Endothelial cell of umbilical vein (primary cell): ENCODE results near the gene ALDH1L1. TPM values are rescaled to one million over a fixed set of nuclear protein-coding genes. Genes with fewer than 3 reads are reported as not detected.

Experiments used
- BruUV-seq: library from RNA; stranded (reverse); fragments of 400-500 nt; replicated peaks from 2 replicates; lab custom pipeline; 2021; lab: Mats Ljungman, UMichigan
- CTCF ChIA-PET: fragments of 300-600, 350-600 bp; sonication (Branson Sonifier 250); formaldehyde crosslinking; loops from one replicate; lab custom pipeline; 2021; ENCODE audit warnings: antibody characterized with exemption, inconsistent platforms; lab: Charles Lee
- POLR2A ChIA-PET: fragments of 300-600, 350-600 bp; sonication (Branson Sonifier 250); formaldehyde crosslinking; loops from one replicate; lab custom pipeline; 2021; ENCODE audit warnings: antibody characterized with exemption, inconsistent platforms; lab: Charles Lee
- DNase-seq: peaks from one replicate; pipeline ENCODE4 v3.0.0-alpha.2; 2011; ENCODE audit warnings: low read depth, low spot score
- FAIRE-seq: peaks from 2 replicates; lab custom pipeline; 2011; peaks lifted over from hg19 to GRCh38; lab: Jason Lieb, UNC
- H2AFZ ChIP-seq: 2 replicates; pipeline ENCODE4 v1.6.0; 2012; ENCODE audit warnings: low read depth, low read length, control low read depth, inconsistent platforms
- H3K27ac ChIP-seq: 2 replicates; pipeline ENCODE4 v1.5.1; 2011; ENCODE audit warnings: low read depth, mild to moderate bottlenecking, control low read depth, low read length, moderate library complexity; ENCODE audit not compliant: insufficient read depth
- H3K27me3 ChIP-seq, 2 experiments: 2 replicates each; pipeline versions ENCODE4 v1.6.0 to v1.6.1; 2011; ENCODE audit warnings: low read length in 2 of 2, mixed read lengths in 1 of 2; ENCODE audit not compliant: control insufficient read depth in 2 of 2, insufficient read depth in 2 of 2
- H3K36me3 ChIP-seq, 2 experiments: 2 replicates in 1 of 2; 3 replicates in 1 of 2; pipeline ENCODE4 v1.5.1; 2011; ENCODE audit warnings: low read length in 2 of 2, mild to moderate bottlenecking in 1 of 2, moderate library complexity in 1 of 2; ENCODE audit not compliant: control insufficient read depth in 2 of 2, insufficient read depth in 2 of 2; ENCODE audit errors: extremely low read depth in 1 of 2
- H3K4me1 ChIP-seq: 3 replicates; pipeline ENCODE4 v1.5.1; 2011; ENCODE audit warnings: mild to moderate bottlenecking, low read length; ENCODE audit not compliant: control insufficient read depth, insufficient read depth; ENCODE audit errors: extremely low read depth
- H3K4me2 ChIP-seq: 2 replicates; pipeline ENCODE4 v1.6.1; 2011; ENCODE audit warnings: low read length, control low read depth, mixed read lengths; ENCODE audit not compliant: insufficient read depth
- H3K4me3 ChIP-seq, 3 experiments: fragments of 200-600 bp in 1 of 3; sonication (generic), shearing (Covaris generic) in 1 of 3; replicated peaks in 1 of 3; 2 replicates each; pipeline ENCODE4 v1.5.1; 2011 to 2016; ENCODE audit warnings: control low read depth in 3 of 3, low read length in 3 of 3, mild to moderate bottlenecking in 2 of 3, inconsistent platforms in 1 of 3, low read depth in 1 of 3, moderate library complexity in 1 of 3; ENCODE audit not compliant: insufficient read depth in 1 of 3
- H3K79me2 ChIP-seq: 2 replicates; pipeline ENCODE4 v1.6.0; 2012; ENCODE audit warnings: low read length, inconsistent platforms; ENCODE audit not compliant: control insufficient read depth, insufficient read depth
- H3K9ac ChIP-seq: replicated peaks from 2 replicates; pipeline ENCODE3; 2011; ENCODE audit warnings: low read length, control low read depth; ENCODE audit not compliant: insufficient read depth; ENCODE audit errors: extremely low read depth
- H3K9me1 ChIP-seq: replicated peaks from 3 replicates; pipeline ENCODE4 v1.6.0; 2011; ENCODE audit warnings: mild to moderate bottlenecking, low read length; ENCODE audit not compliant: control insufficient read depth, insufficient read depth; ENCODE audit errors: extremely low read depth
- H3K9me3 ChIP-seq: replicated peaks from 2 replicates; pipeline ENCODE4 v1.5.1; 2012; ENCODE audit warnings: low read length, inconsistent platforms; ENCODE audit not compliant: control insufficient read depth, insufficient read depth
- H4K20me1 ChIP-seq: replicated peaks from 2 replicates; pipeline ENCODE3; 2011; ENCODE audit warnings: mild to moderate bottlenecking, low read length; ENCODE audit not compliant: control insufficient read depth, insufficient read depth; ENCODE audit errors: extremely low read depth
- CTCF ChIP-seq, 2 donors: IDR thresholded peaks; 1 replicate in 1 of 2; 2 replicates in 1 of 2; pipeline ENCODE4 v1.5.1; 2011; ENCODE audit warnings: low read length in 2 of 2, mild to moderate bottlenecking in 2 of 2, moderate library complexity in 2 of 2, control low read depth in 1 of 2, inconsistent platforms in 1 of 2, low read depth in 1 of 2; ENCODE audit not compliant: insufficient read depth in 1 of 2; ENCODE audit errors: extremely low read depth in 1 of 2
- EZH2 ChIP-seq: IDR thresholded peaks from 2 replicates; pipeline ENCODE4 v1.6.1; 2012; ENCODE audit warnings: borderline replicate concordance, low read depth, mild to moderate bottlenecking, moderate library complexity, low read length, inconsistent platforms; ENCODE audit not compliant: severe bottlenecking
- FOS ChIP-seq: IDR thresholded peaks from 2 replicates; pipeline ENCODE4 v1.6.1; 2011; ENCODE audit warnings: mild to moderate bottlenecking, low read length, moderate library complexity, borderline replicate concordance; ENCODE audit not compliant: insufficient read depth
- GATA2 ChIP-seq: IDR thresholded peaks from 2 replicates; pipeline ENCODE4 v1.7.0; 2011; ENCODE audit warnings: low read depth, mild to moderate bottlenecking, moderate library complexity, mixed read lengths, low read length; ENCODE audit not compliant: insufficient read length, insufficient read depth
- JUN ChIP-seq: IDR thresholded peaks from 2 replicates; pipeline ENCODE4 v1.6.1; 2011; ENCODE audit warnings: borderline replicate concordance, low read depth; ENCODE audit not compliant: insufficient read length, insufficient read depth
- MAX ChIP-seq: IDR thresholded peaks from 2 replicates; pipeline ENCODE4 v1.6.1; 2011; ENCODE audit not compliant: insufficient read depth, insufficient read length
- MYC ChIP-seq: IDR thresholded peaks from one replicate; pipeline ENCODE4 v1.6.1; 2011; ENCODE audit warnings: mild to moderate bottlenecking, low read depth, low read length
- POLR2A ChIP-seq: IDR thresholded peaks from 2 replicates; pipeline ENCODE4 v1.6.1; 2012; ENCODE audit warnings: low read depth, mild to moderate bottlenecking, control low read depth, low read length
- POLR2AphosphoS5 ChIP-seq: IDR thresholded peaks from 2 replicates; pipeline ENCODE4 v1.6.1; 2012; ENCODE audit warnings: low read depth, mild to moderate bottlenecking, control low read depth, low read length, moderate library complexity; ENCODE audit not compliant: insufficient read depth
- dilution Hi-C: fragments of 300-500 bp; cut with MboI; formaldehyde crosslinking; loops from one replicate; pipeline ENCODE4 v1.15.0; 2019; ENCODE audit warnings: low sequenced_read_pairs; ENCODE audit not compliant: extremely low pct_ligation_motif_present
- intact Hi-C: fragments of 100-400 bp; cut with micrococcal nuclease; formaldehyde crosslinking; loops from one replicate; pipeline ENCODE4 v1.10.0; 2022
- polyA plus RNA-seq, 4 experiments: library from polyadenylated mRNA; depleted of rRNA in 3 of 4; stranded (reverse) in 3 of 4; unstranded in 1 of 4; fragments of >200 nt; gene quantifications; 2 replicates each; pipeline versions ENCODE4 v1.2.1 to v1.2.3, GENCODE V29; 2011 to 2012; ENCODE audit warnings: missing spikeins in 1 of 4
- total RNA-seq: library from RNA; stranded (reverse); gene quantifications from 2 replicates; pipeline ENCODE4 v1.2.3, GENCODE V29; 2021

The ALDH1L1 gene
- total and polyA plus RNA-seq, 2 donors (not counting 3 experiments of a cell fraction or from before 2014, with no cell fraction given), result not detected

GRCh38 chr3:126159476-126159875, 20.9 kb downstream of the ALDH1L1 start:
- DNase-seq, result no peak
- Histone ChIP-seq H3K4me1 (no peaks in the 10 kb centered on the region), H3K27me3 (peaks cover 0 to 7% of the 10 kb centered on the region in 2 experiments), H4K20me1 (no peaks in the 10 kb centered on the region), H3K4me3 (no peak overlapping the region), H3K9me3 (no peaks in the 10 kb centered on the region), H3K4me2 (no peak overlapping the region), H3K27ac (no peak overlapping the region), H3K9ac (no peak overlapping the region), H2AFZ (no peak overlapping the region), H3K79me2 (no peaks in the 10 kb centered on the region), H3K36me3 (no peaks in the 10 kb centered on the region), H3K9me1 (no peaks in the 10 kb centered on the region)
- no peak for TF ChIP-seq JUN
- no peak for TF ChIP-seq EZH2
- TF ChIP-seq CTCF (IDR thresholded peaks at IDR 0.05; ENCODE audit: extremely low read depth in 1 of 2, insufficient read depth in 1 of 2, low read depth in 1 of 2, low read length in 2 of 2), result no peak
- no peak for TF ChIP-seq MAX
- no peak for TF ChIP-seq POLR2AphosphoS5
- TF ChIP-seq FOS, result no peak
- no peak for TF ChIP-seq POLR2A
- TF ChIP-seq MYC, result no peak
- TF ChIP-seq GATA2, result no peak
- dilution Hi-C loops, result no loop called here
- BruUV-seq, result no TSS peak
- no peak for FAIRE-seq
- POLR2A ChIA-PET, result no interaction called here
- CTCF ChIA-PET, result no interaction called here
- intact Hi-C loops, result no loop called here
